ENCODE data around the gene ZBTB16. TPM values are rescaled to one million over a fixed set of nuclear protein-coding genes. Genes with fewer than 3 reads are reported as not detected.

The ZBTB16 gene
- total RNA-seq, 2 donors from 2014 or later, result 3.3 to 4.0 TPM

Other genes with a start within 250 kb of the ZBTB16 start
- gene USP28, start 184.1 kb upstream of the ZBTB16 start, total RNA-seq, result 10 to 100 TPM; 42.6 to 43.5 TPM
- not detected for gene HTR3B, start 154.9 kb upstream of the ZBTB16 start, total RNA-seq
- not detected for gene HTR3A, start 84.6 kb upstream of the ZBTB16 start, total RNA-seq
- gene NNMT, start 236.7 kb downstream of the ZBTB16 start, total RNA-seq, result not detected